HUDEP-2 (cell line): Measurements from ENCODE around the gene G3BP2.
A peak's percentile ranks its signal among the peaks of the same experiment; 100 is the strongest.
"Not testable (repeated sequence)": the region's sequence is repeated elsewhere in the genome, so short reads cannot be mapped to it uniquely, and the experiment has no call there.

Experiments used
- DNase-seq, 76 experiments: peaks; one replicate each; lab custom pipeline; 2025; ENCODE audit not compliant: unreplicated experiment in 76 of 76; lab: John Stamatoyannopoulos, UW

Gene G3BP2

DNA sequence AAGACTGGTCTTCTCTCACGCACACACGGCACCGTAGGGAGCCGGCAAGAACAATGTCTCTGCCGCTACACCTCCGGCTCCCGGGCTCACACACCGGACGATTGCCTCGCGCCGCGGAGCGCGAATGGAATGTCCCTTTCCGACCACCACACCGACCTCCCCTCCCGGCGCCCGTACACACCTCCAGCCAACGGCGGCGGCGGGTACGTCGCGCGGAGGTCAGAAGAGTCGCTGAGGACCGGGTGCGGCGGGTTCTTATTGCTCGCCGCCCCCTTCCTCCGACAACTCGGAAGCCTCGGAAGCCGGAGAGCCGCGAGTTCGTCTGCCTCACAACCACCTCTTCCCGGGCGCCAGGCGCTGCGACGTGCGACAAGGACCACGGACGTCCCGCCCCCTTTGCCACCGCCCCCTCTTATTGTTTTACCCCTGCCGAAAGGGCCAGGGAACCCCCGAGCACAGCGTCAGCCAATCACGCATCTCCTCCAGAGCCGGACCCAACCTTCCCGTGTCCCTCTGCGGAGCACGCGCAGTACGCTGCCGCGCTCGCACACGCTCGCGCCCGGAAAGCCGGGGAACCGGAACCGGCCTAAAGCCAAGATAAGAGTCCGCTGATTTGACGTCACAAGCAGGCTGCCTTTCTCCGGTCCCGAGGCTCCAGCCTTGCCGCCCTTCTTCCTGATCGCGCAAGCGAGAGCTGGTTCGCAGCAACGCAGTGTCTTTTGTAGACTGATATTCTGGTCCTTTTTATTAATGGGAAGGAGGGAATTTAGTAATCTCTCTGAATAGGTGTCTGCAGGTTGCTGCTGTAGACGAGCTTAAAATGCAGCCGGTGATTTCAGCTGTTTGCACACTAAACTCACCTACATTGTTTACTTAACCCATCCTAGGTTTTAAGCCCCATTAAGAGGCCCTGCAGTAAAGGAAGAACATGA, at the start of gene G3BP2:
G3BP2 (minus strand) TSS at position 385 of the 932 bp plus-strand sequence. CDS start 11,386 bp downstream, outside the sequence.
- DNase-seq, result peak; percentile 35 to 99 (median 96)

DNA sequence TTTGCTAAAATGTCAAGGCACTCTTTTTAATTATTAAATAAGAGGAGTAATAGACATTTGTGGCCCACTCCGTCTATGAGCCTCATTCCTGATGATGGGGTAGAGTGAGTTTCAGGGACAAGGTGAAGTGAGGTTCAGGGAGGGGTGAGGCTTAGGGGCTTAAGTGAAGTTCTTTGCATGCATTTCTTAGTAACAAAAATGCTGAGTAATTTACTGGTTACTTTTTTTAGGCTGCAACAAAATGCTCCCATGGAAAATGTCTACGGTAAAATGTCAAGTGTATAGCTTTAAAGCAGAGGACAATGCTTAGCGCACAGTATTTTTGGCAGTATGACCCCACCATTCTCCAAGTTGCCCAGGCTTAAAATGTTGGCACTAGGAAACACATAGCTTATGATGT, 49.2 kb upstream of the G3BP2 start:
- DNase-seq, result no peak

DNA sequence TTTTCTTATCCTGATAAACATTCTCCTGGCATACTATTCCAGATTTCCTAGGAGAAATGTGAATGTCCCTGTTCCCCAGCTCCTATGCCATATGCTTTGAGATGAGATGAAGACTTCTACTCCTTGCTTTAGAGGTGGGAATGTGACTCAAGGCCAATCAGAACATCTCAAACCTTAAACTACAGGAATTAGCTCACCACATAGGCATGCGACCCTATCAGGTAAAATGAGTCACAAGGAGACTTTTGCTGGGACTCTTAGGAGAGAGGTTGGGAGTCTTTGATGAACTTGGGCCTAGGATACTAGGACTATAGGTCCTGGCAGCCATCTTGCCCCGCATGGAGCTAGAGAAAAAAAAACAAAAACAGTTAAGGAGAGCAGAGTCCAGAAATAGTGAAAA, 45.3 kb upstream of the G3BP2 start:
- DNase-seq, result no peak

DNA sequence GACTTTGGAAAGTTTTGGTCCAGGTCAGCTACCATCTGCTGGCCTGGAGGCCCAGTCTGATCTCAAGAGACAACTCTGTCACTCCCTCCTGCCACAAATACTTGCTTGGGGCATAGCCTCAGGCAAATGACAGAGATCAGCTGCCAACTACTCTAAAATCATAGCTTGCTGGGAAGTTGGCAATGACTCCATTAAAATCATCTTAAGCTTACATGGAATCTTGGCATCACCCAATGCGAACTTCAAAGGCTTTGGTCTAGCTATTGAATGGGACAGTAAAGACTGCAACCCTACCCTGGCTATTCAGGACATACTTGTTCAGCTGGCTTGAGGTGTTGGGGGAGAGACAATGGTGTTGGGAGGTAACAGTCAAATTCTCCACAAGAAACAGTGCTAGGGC, 44.2 kb upstream of the G3BP2 start:
- no peak for DNase-seq

DNA sequence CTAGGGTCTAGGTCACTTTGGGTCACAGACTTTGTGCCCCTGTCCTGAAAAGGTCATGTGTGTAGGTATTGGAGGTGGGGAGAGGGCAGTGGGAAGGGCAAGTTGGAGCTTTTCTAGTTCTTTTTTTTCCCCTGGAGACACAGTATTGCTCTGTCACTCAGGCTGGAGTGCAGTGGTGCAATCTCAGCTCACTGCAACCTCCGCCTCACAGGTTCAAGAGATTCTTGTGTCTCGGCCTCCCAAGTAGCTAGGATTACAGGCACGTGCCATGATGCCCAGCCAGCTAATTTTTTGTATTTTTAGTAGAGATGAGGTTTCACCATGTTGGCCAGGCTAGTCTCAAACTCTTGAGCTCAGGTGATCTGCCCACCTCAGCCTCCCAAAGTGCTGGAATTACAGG, 42.8 kb upstream of the G3BP2 start:
- not testable (repeated sequence) for DNase-seq

DNA sequence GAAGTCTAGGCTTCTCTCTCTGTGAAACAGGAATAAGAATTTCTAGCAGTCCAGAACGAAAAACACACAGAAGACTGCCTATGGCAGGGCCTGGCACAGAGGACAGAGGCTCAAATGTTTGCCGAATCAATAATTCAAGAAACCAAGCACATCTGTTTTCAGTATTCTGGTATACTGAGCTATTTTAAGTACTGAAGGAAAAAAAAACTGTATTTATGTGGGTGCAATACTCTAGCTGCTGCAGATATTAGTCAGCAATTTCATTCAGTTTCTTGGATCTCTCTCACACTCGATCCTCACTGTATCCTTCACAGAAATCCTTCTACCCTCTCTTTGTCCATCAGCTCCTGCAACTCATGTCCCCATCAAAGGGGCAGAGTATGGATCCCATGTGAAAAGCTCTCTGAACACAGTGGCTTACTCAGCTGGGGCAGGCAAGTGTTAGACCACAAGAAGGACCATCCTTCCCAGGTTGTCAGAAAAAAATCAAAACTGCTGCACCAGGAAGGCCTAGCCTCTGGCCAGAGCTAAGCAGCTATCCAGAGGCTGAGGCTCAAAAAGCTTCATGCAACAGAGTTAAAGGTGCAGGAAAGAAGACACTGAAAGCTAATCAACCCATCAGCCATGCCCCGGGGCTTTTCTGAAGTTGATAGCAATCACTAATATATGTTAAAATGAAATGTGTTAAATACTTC, 42.0 kb upstream of the G3BP2 start:
- no peak for DNase-seq

DNA sequence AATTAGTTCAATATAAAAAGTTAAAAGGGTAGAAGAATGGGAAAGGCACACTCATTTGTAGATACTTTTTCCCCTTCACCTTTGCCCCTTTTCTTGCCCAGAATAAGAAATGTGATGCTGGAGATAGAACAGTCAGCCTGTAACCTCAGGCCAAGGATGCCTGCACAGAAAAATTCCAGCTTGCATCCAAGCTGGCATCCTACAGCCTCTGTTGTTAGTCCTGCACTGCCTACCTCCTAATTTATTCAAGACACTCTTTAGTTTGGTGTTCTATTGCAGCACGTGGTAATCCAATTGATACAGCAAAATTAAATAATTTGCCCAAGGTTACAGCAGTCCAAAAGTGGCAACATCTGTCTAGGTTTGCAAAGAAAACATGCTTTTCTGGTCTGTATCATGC, 41.5 kb upstream of the G3BP2 start:
- no peak for DNase-seq

DNA sequence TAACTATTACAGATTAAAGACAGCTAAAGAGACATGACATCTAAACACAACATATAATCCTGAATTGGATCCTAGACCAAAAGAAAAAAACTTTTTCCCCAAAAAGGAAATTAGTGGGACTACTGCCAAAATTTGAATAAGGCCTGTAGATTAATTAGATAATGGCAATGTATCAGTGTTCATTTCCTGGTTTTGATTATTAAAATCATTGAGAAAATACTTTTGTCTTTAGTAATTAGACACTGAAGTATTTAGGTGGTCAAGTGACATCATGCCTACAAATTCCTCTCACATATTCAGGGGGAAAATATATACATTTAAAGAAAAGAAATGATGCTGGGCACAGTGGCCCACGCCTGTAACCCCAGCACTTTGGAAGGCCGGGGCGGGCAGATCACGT, 40.8 kb upstream of the G3BP2 start:
- DNase-seq, result no peak

DNA sequence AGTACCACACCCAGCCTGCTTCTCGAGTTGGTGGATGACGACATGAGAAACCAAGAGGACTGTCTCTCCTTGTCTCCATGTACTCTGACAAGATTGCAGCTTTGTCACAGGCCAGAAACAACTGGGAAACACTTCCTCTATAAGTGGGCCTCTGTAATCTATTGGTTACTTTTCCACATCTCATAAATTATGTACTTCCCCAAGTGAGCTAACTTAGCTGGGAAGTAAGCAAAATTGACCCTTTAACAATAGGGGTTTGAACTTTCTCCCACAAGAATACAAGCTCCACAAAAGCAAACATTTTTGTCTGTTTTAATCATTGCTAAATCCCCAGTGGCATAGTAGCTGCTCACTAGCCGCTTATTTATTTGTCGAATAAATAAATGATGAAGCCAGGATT, 37.0 kb upstream of the G3BP2 start:
- no peak for DNase-seq

DNA sequence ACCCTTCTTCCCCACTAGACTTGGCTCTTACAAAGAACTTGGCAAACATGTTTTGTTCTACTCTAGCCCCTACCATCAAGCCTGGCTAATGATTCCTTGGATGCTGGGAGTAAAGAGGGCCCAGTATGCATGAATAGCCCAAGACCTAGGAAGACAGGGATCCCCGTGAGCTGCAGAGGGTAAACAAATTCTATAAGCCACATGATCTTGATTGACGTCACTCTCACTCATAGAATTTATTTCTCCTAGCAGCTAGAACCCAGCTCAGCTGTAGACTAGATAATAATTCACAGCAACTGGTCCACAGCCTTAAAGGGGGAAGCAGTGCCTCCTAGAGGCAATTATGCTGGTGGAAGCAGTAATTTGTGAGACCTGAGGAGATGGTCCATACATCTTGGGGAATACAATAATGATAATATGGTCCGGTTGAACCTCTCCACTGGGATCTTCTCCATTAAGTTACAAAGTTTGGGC, 35.0 kb upstream of the G3BP2 start:
- peak in 4 of 76 experiments; percentile 4 to 25 (median 8) for DNase-seq

DNA sequence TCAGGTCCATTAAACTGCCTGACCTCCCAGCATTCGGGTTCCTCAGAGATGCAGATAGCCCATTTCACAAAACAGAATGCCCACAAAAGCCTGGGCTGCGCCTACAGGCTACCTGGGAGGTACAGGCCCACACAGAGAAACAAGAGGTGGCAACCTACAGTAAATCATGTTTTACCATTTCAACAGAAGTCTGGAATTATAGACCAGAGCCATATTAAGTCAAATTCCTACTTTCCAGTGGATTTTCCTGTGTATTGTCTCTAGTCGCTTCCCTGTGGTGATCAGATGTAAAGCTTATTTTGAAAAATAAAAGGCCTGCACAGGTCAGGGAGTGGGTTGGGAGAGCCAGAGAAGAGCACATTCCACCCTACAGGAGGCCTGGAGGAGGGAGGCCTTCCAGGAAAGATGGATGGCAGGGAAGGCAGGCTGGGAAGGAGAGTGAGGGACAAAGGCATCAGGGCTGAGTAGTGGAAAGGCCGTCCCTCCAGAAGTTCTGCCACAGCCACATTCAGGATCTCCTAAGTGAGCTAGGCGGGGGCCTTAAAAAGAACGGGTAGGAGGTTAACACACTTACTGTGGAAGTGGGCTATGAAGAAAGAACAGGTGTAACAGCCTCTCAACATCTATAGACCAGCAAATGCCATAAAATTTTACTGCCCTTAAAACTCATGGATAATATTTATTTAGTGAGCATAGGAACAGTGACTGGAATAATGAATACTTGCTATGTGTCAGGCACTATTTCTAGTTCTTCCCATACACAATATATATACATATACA, 32.2 kb upstream of the G3BP2 start:
- no peak for DNase-seq

DNA sequence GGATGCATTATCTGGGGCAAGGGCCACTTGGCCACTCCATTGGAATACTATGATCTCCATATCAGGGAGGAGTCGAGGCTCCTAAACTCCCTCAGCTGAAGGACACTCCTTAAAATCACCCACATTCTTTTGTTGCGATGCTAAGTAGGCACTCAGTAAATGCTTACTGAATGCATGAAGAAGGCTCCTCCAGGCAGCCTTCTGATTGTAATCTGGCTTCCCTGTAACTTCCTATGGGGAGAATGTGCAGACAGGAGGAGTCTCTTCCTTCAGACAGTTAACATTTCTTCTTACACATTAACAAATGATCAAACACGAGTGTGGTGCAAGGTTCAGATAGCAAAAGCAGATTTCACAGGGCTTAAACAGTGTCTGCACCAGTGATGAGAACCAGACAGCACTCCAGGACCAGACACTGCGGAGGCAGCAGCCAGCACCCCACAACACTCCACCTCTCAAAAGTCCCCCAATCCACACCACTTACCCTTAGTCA, 29.8 kb upstream of the G3BP2 start:
- no peak for DNase-seq

DNA sequence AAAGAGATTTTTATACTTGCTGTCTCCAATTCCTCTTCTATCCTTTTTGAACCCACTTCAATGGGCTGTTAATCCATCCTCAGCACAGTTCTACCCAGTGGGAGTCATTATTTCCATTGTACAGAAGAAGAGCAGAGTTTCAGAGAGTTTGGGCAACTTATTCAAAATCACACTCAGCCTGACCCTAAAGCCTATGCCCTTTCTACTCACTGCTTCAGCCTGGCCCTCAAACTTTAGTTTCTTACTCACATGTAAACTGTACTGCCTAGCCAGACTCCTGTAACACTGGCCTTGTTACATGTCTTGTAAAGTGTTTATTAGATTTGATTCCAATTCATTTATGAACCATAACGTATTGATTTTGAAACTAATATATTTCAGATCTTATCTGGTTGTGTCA, 26.1 kb upstream of the G3BP2 start:
- no peak for DNase-seq

DNA sequence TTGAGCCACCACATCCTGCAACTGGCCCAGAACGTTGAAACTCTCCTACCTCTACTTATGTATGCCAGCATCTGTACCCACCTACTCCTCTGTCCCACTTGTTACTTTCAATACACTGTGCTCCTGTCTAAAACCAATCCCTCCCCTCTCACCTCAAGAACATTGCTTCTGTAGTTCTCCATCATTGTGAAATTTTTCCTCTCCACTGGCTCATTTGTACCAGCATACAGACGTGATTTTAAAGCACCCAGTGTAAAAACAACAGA, 25.7 kb upstream of the G3BP2 start:
- DNase-seq, result no peak

DNA sequence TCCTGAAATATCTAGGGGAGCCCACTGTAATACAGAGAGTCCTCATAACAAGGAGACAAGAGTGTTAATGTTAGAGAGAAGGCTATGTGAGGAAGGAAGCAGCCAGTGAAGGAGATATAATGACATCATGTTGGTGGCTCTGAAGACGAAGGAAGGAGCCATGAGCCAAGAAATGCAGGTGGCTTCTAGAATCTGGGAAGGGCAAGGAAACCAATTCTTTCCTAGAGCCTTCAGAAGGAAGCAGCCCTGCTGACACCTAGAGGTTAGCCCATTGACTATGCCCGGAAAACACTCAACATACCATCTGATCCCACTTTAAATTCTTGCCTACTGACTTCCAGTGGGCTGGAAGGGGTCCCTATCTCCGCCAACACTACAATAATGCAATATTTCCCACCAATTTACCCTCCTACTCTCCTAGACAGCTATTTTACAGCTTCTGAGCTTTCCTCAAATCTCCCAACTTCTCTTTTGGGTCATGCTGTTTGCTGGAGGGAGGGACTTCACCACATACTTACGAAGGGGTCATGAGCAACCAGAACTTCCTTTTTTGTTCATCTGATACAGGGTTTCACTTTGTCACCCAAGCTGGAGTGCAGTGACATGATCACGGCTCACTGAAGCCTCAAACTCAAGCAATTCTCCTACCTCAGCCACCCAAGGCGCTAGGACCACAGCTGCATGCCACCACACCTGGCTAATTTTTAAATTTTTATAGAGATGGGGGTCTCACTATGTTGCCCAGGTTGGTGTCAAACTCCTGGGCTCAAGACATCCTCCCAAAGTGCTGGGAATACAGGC, 25.2 kb upstream of the G3BP2 start:
- DNase-seq, result peak in 1 of 76 experiments; percentile 4

DNA sequence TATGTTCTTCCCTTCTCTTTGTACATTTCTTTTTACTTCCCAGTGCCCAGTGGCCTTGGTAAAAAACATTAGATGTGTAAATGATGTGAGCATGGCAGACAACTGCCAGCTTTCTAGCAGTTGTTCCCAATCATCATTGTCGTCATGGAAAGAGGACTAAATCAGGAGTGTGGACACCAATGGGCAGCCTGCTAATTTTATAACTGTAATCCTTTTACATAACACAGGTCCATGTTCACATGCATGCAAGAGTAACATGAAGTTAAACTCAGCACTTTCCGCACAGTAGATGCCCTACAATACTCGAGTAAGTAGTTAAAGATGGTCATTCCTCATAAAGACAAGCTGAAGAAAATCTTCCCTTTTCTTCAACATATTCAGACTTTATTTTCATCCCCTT, 23.4 kb upstream of the G3BP2 start:
- DNase-seq, result no peak

DNA sequence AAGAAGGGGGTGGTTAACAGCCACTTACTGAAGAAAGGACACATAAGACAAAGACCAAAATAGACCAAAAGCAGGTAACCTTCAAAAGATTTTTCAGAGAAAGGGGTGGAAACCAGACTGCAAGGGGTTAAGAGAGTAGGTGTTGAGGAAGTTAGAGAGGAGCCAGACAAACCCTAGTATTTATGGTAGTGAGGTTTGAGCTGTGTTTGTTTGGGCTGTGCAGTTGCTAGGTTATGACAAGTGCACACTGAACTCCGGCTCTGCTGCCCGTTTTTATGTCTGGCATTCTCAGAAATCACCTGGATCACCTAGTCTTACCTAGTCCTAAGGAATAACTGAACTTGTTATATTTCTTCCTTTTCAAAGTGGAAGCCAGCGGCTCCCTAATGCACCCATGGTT, 22.9 kb upstream of the G3BP2 start:
- DNase-seq, result no peak

DNA sequence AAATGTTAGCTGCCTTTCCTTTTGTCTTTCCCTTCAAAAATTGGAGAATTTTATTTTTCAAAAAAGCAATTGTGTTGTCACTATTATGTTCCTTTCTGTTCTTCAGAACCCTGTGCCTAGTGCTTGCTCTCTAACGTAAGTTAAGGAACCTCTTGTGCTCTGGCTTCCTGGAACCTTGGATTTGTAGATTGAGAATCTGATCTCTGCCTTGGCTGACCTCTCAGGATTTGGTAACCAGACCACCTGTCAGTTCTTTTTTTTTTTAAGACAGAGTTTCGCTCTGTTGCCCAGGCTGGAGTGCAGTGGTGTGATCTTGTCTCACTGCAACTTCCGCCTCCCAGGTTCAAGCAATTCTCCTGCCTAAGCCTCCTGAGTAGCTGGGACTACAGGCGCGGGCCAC, 18.9 kb upstream of the G3BP2 start:
- DNase-seq, result not testable (repeated sequence)

DNA sequence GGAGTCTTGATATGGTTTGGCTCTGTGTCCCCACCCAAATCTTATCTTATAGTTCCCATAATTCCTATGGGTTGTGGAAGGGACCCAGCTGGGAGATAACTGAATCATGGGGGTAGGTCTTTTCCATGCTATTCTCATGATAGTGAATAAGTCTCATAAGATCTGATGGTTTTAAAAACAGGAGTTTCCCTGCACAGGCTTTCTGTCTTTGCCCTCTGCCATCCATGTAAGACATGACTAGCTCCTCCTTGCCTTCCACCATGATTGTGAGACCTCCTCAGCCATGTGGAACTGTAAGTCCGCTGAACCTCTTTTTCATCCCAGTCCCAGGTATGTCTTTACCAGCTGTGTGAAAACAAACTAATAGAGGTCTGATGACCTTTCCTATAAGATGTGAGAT, 13.9 kb upstream of the G3BP2 start:
- DNase-seq, result not testable (repeated sequence)

DNA sequence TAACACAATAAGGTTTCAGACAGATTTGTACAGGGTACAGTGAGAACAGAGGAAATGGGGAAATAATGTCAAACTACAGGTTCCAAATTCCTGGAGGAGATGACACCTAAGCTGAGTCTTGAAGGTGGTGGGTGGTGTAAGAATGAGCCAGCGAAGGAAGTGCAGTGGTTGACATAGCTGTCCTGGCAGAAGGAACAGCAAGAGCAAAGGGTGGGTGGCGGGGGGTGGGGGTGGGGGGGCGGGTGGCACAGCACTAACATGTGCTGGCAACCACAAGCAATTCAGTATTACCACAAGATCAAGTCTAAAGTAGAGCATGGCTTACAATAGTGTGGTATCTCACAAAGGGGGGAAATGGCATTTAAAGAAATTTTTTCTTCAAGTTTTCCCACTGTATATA, 13.1 kb upstream of the G3BP2 start:
- no peak for DNase-seq
